HCT116 (cell line): Measurements from ENCODE around the gene BRWD1. TPM values are rescaled to one million over a fixed set of nuclear protein-coding genes. Genes with fewer than 3 reads are reported as not detected.

Source experiments
- ATAC-seq: fragments of 200-7000 bp; cut with Tn5 transposase; 2 replicates; pipeline ENCODE4 v1.9.1; 2020; ENCODE audit warnings: mild to moderate bottlenecking, moderate library complexity
- BruUV-seq: library from RNA; stranded (reverse); fragments of 400-500 nt; replicated peaks from 2 replicates; lab custom pipeline; 2021; lab: Mats Ljungman, UMichigan
- CTCF ChIA-PET: fragments of 300-600 bp; sonication (Branson Sonifier 250); formaldehyde crosslinking; loops from one replicate; lab custom pipeline; 2021; ENCODE audit warnings: antibody characterized with exemption; lab: Charles Lee
- POLR2A ChIA-PET: fragments of 300-600, 350-600 bp; sonication (Branson Sonifier 250); formaldehyde crosslinking; loops from one replicate; lab custom pipeline; 2021; ENCODE audit warnings: antibody characterized with exemption; lab: Charles Lee
- RAD21 ChIA-PET, 2 experiments: fragments of 300-600 bp; sonication (Branson Sonifier 250); formaldehyde crosslinking; loops; one replicate each; lab custom pipeline; 2023; ENCODE audit warnings: low total read pairs in 2 of 2; ENCODE audit not compliant: uncharacterized antibody in 2 of 2, unreplicated experiment in 2 of 2, low non-redundant PET in 1 of 2; lab: Charles Lee
- DNase-seq: peaks from one replicate; pipeline ENCODE4 v3.0.0-alpha.2; 2010; ENCODE audit warnings: low read depth, low spot score
- H2AFZ ChIP-seq: fragments of 200-600 bp; shearing (Covaris generic), sonication (generic); 2 replicates; pipeline ENCODE4 v1.6.1; 2017; ENCODE audit warnings: low read depth, mixed run types, mixed read lengths, antibody characterized with exemption, low read length; ENCODE audit not compliant: poor library complexity, severe bottlenecking
- H3K27ac ChIP-seq: 2 replicates; pipeline ENCODE4 v1.5.1; 2012; ENCODE audit warnings: low read depth, low read length
- H3K27me3 ChIP-seq: fragments of 200-600 bp; sonication (generic); 2 replicates; pipeline ENCODE4 v1.6.1; 2016; ENCODE audit warnings: mixed run types, low read length, mixed read lengths; ENCODE audit not compliant: insufficient read depth
- H3K36me3 ChIP-seq, 2 experiments: fragments of 200-500 bp in 1 of 2; fragments of 200-600 bp in 1 of 2; sonication (Bioruptor generic) in 1 of 2; sonication (generic) in 1 of 2; 2 replicates each; pipeline versions ENCODE4 v1.5.1 to v1.6.1; 2014 to 2016; ENCODE audit warnings: low read length in 2 of 2, inconsistent platforms in 1 of 2, mixed read lengths in 1 of 2, mixed run types in 1 of 2; ENCODE audit not compliant: insufficient read depth in 2 of 2, control insufficient read depth in 1 of 2
- H3K4me1 ChIP-seq, 2 experiments: fragments of 200-600 bp in 1 of 2; sonication (generic) in 1 of 2; 2 replicates each; pipeline versions ENCODE4 v1.5.1 to v1.6.1; 2012 to 2017; ENCODE audit warnings: low read length in 2 of 2, inconsistent platforms in 1 of 2, mild to moderate bottlenecking in 1 of 2, mixed read lengths in 1 of 2, mixed run types in 1 of 2, moderate library complexity in 1 of 2; ENCODE audit not compliant: insufficient read depth in 2 of 2, control insufficient read depth in 1 of 2
- H3K4me2 ChIP-seq: fragments of 200-600 bp; sonication (generic); 2 replicates; pipeline ENCODE4 v1.6.1; 2017; ENCODE audit warnings: mixed run types, low read length, mixed read lengths
- H3K4me3 ChIP-seq, 2 experiments: fragments of 200-600 bp in 1 of 2; sonication (generic) in 1 of 2; replicated peaks in 1 of 2; 2 replicates each; pipeline ENCODE4 v1.5.1; 2011 to 2016; ENCODE audit warnings: low read length in 2 of 2, control low read depth in 1 of 2, low read depth in 1 of 2, mild to moderate bottlenecking in 1 of 2, mixed read lengths in 1 of 2, mixed run types in 1 of 2
- H3K79me2 ChIP-seq: fragments of 200-600 bp; sonication (generic); 2 replicates; pipeline ENCODE4 v1.6.1; 2017; ENCODE audit warnings: mild to moderate bottlenecking, mixed run types, low read length, moderate library complexity, mixed read lengths; ENCODE audit not compliant: insufficient read depth
- H3K9ac ChIP-seq: fragments of 200-600 bp; sonication (generic); 2 replicates; pipeline ENCODE4 v1.6.1; 2016; ENCODE audit warnings: low read length, mixed read lengths
- H3K9me2 ChIP-seq: fragments of 200-600 bp; sonication (generic), shearing (Covaris generic); 2 replicates; pipeline ENCODE4 v1.6.1; 2017; ENCODE audit warnings: mixed run types, mild to moderate bottlenecking, moderate library complexity; ENCODE audit not compliant: insufficient read depth
- H3K9me3 ChIP-seq, 2 experiments: fragments of 200-500 bp in 1 of 2; fragments of 200-600 bp in 1 of 2; sonication (Bioruptor generic) in 1 of 2; sonication (generic) in 1 of 2; 2 replicates each; pipeline ENCODE4 v1.6.1; 2014 to 2017; ENCODE audit warnings: low read length in 2 of 2, mixed read lengths in 2 of 2, inconsistent platforms in 1 of 2, low read depth in 1 of 2, mild to moderate bottlenecking in 1 of 2, mixed run types in 1 of 2, moderate library complexity in 1 of 2; ENCODE audit not compliant: control insufficient read depth in 1 of 2, insufficient read depth in 1 of 2
- H4K20me1 ChIP-seq: fragments of 200-600 bp; sonication (generic), shearing (Covaris generic); 2 replicates; pipeline ENCODE4 v1.6.1; 2017; ENCODE audit warnings: mixed run types, mild to moderate bottlenecking, moderate library complexity; ENCODE audit not compliant: insufficient read depth
- CTCF ChIP-seq, 3 experiments: fragments of 200-600 bp in 1 of 3; sonication (generic) in 1 of 3; IDR thresholded peaks in 2 of 3; conservative IDR thresholded peaks in 1 of 3; 2 replicates each; pipeline ENCODE4 v1.5.1; 2012 to 2017; ENCODE audit warnings: low read depth in 2 of 3, low read length in 2 of 3, antibody characterized with exemption in 1 of 3, borderline replicate concordance in 1 of 3, control low read depth in 1 of 3, mild to moderate bottlenecking in 1 of 3, mixed read lengths in 1 of 3, mixed run types in 1 of 3, moderate library complexity in 1 of 3; ENCODE audit not compliant: insufficient read depth in 1 of 3
- ELF1 ChIP-seq: IDR thresholded peaks from 2 replicates; pipeline ENCODE4 v1.6.1; 2012; ENCODE audit warnings: low read depth, borderline replicate concordance
- FOSL1 ChIP-seq: IDR thresholded peaks from 2 replicates; pipeline ENCODE4 v1.6.1; 2012; ENCODE audit warnings: low read depth
- POLR2A ChIP-seq: IDR thresholded peaks from 2 replicates; pipeline ENCODE4 v1.7.0; 2011; ENCODE audit warnings: borderline replicate concordance; ENCODE audit not compliant: insufficient read depth, insufficient read length; ENCODE audit errors: extremely low read depth
- RAD21 ChIP-seq: IDR thresholded peaks from 2 replicates; pipeline ENCODE4 v1.6.1; 2012; ENCODE audit warnings: low read depth, mild to moderate bottlenecking
- REST ChIP-seq: IDR thresholded peaks from 2 replicates; pipeline ENCODE4 v1.6.1; 2012; ENCODE audit warnings: low read depth
- SP1 ChIP-seq: IDR thresholded peaks from 2 replicates; pipeline ENCODE4 v1.6.1; 2012; ENCODE audit warnings: low read depth
- YY1 ChIP-seq: IDR thresholded peaks from 2 replicates; pipeline ENCODE4 v1.6.1; 2011; ENCODE audit warnings: low read length, low read depth, moderate library complexity, mild to moderate bottlenecking; ENCODE audit not compliant: insufficient replicate concordance; ENCODE audit errors: extremely low read depth
- intact Hi-C: fragments of 100-400 bp; cut with micrococcal nuclease; formaldehyde crosslinking; loops from 2 replicates; pipeline ENCODE4 v1.10.0; 2022
- total RNA-seq: library from RNA; stranded (reverse); gene quantifications from one replicate; pipeline ENCODE4 v1.2.1, GENCODE V29; 2021; ENCODE audit not compliant: unreplicated experiment
- TF ChIP-seq, protein P1 (sequence below): IDR thresholded peaks from 2 replicates; pipeline ENCODE4 v1.6.1; 2012

BRWD1 gene
- total RNA-seq, 1 experiment from 2014 or later, result 33.1 TPM

- TF ChIP-seq YY1 (no peak), ELF1 (no peak), RAD21 (no peak), SP1 (no peak), FOSL1 (no peak), POLR2A (no peak)
- TF ChIP-seq, protein P1, sequence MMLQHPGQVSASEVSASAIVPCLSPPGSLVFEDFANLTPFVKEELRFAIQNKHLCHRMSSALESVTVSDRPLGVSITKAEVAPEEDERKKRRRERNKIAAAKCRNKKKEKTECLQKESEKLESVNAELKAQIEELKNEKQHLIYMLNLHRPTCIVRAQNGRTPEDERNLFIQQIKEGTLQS, result no peak
These were observed 137.1 kb downstream of the BRWD1 start (continued) for GRCh38 chr21:39176271-39176709.

DNA sequence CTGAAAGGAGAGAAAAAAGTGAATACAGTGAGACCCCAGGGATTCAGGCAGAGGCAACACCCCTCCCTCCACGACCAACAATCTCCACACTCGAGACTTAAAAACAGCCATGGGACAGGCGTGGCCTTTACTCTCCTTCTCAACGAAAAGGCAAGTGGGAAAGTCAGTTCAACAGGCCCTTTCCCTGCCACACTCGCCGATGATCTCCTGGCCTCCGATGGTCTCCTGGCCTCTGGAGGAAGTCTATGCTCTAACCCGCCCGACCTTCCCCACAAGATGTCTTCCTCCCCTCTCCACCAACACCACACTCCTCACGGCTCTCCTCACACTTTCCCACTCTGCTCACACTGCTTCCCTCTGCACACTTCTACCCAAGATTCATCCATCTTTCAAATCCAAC, 137.8 kb downstream of the BRWD1 start:
- ChIA-PET POLR2A (no interaction called here), CTCF (no interaction called here)
- Histone ChIP-seq H3K27me3 (no peaks in the 10 kb centered on the region), H4K20me1 (peaks cover 3% of the 10 kb centered on the region; the same call in 1 of the 2 replicates)
- TF ChIP-seq REST (no peak), CTCF (IDR thresholded peaks at IDR 0.05 in 2 of 3, conservative IDR thresholded peaks at IDR 0.05 in 1 of 3; ENCODE audit: borderline replicate concordance in 1 of 3, insufficient read depth in 1 of 3, low read depth in 2 of 3, low read length in 2 of 3) (no peak)
- TF ChIP-seq, all 23 proteins: peak for 0
- H3K27ac ChIP-seq, result no peak overlapping the region
- H3K4me3 ChIP-seq, result no peak overlapping the region
- ATAC-seq, result no peak
- no peaks in the 10 kb centered on the region for H3K4me1 ChIP-seq
- no peak overlapping the region for H3K4me2 ChIP-seq
- H3K9me2 ChIP-seq, result no peaks in the 10 kb centered on the region
- intact Hi-C loops, result no loop called here
- H2AFZ ChIP-seq, result no peak overlapping the region
- DNase-seq, result no peak
- RAD21 ChIA-PET, result no interaction called here
- H3K79me2 ChIP-seq, result peaks cover 59% of the 10 kb centered on the region
- no peaks in the 10 kb centered on the region for H3K9me3 ChIP-seq
- peaks cover 22 to 58% of the 10 kb centered on the region in 2 experiments; a peak in 3 of 4 replicates for H3K36me3 ChIP-seq
- BruUV-seq, result no TSS peak
- no peak overlapping the region for H3K9ac ChIP-seq
